CD4-positive, alpha-beta T cell treated with Interleukin-4 for 4 hours (primary cell): ENCODE measurements around the gene TMEM256.
"Not testable (repeated sequence)": the region's sequence is repeated elsewhere in the genome, so short reads cannot be mapped to it uniquely, and the experiment has no call there.

ENCODE experiments used
- DNase-seq: peaks from one replicate; pipeline ENCODE4 v3.0.0-alpha.2; 2020

Gene TMEM256

DNA sequence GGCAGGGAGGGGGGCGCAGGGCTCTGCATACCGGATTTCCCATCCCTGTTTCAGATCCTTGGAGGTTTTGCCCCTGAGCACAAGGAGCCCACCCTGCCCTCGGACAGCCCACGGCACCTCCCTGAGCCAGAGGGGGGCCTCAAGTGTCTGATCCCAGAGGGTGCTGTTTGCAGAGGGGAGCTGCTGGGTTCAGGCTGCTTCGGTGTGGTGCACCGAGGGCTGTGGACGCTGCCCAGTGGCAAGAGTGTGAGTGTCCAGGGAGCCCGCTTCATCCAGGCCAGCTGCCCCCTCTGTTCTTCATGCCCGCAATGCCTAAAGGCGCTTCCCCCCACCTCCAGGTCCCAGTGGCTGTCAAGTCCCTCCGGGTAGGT is 20.5 kb downstream of the TMEM256 start:
- DNase-seq, result no peak

DNA sequence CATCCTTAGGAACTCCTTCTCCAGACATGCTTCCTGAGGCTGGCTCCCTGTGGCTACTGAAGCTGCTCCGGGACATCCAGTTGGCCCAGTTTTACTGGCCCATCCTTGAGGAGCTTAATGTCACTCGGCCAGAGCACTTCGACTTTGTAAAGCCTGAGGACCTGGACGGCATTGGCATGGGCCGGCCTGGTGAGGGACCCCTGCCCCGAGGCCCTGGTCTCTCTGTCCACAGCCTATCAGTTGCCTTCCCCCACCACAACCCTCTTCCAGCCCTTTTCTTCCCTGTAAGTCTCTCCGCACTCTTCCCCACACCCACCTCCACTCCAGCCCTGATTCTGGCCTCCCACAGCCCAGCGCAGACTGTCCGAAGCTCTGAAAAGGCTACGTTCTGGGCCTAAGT is 21.0 kb downstream of the TMEM256 start:
- DNase-seq, result no peak

GRCh38 chr17:7380855-7381683 is 22.8 kb downstream of the TMEM256 start, which contains the start of gene TNK1:
Gene TNK1, plus strand, starts transcription at chr17:7381089. Its CDS starts 1,838 bp downstream, at chr17:7382927.
- DNase-seq, result no peak

- DNase-seq, result no peak
These were observed 23.6 kb downstream of the TMEM256 start for GRCh38 chr17:7380321-7380720.

DNA sequence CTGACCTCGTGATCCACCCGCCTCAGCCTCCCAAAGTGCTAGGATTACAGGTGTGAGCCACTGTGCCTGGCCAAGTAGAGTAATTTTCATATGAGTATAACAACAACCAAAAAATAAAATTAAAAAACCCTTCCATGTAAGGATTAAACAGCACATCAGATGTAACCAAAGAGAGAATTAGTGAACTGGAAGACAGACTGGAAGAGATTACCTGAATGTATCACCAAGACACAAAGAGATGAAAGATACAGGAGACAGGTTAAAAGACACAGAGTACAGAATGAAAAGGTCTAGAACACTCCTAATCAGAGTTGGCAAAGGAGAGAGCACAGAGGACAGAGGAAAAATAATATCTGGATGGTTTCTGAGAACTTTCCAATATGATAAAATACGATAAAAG is 24.8 kb downstream of the TMEM256 start:
- no peak for DNase-seq

DNA sequence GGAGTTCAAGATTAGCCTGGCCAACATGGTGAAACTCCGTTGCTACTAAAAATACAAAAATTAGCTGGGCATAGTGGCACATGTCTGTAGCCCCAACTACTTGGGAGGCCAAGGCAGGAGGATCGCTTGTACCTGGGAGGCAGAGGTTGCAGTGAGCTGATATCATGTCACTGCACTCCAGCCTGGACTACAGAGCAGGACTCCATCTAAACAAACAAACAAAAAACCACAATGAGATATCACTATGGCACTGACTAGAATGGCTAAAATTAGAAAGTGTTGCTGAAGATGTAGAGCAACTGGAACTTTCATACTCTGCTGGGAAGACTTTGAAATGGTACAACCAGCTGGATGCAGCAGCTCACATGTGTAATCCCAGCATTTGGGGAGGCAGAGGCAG is 29.5 kb downstream of the TMEM256 start:
- DNase-seq, result no peak

GRCh38 chr17:7370853-7371252 is 33.0 kb downstream of the TMEM256 start:
- DNase-seq, result no peak

DNA sequence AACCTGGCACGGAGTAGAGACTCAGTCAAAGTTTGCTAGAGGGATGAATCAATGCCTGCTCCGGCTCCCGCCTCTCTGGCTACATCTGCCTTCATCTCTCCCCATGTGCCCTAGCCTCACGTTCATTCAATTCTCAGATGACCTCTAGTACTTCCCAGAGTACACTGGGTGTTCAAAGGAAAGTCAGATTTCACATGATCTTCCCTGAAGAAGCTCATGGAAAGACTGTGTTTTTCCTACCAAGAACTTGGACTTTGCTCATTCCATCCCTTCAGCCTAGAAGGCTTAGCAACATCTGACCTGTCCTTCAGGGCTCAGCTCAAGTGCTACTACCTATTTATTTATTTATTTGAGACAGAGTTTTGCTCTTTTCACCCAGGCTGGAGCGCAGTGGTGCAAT is 34.1 kb downstream of the TMEM256 start:
- DNase-seq, result no peak

- not testable (repeated sequence) for DNase-seq
These were observed 35.3 kb downstream of the TMEM256 start for GRCh38 chr17:7368599-7368994.

DNA sequence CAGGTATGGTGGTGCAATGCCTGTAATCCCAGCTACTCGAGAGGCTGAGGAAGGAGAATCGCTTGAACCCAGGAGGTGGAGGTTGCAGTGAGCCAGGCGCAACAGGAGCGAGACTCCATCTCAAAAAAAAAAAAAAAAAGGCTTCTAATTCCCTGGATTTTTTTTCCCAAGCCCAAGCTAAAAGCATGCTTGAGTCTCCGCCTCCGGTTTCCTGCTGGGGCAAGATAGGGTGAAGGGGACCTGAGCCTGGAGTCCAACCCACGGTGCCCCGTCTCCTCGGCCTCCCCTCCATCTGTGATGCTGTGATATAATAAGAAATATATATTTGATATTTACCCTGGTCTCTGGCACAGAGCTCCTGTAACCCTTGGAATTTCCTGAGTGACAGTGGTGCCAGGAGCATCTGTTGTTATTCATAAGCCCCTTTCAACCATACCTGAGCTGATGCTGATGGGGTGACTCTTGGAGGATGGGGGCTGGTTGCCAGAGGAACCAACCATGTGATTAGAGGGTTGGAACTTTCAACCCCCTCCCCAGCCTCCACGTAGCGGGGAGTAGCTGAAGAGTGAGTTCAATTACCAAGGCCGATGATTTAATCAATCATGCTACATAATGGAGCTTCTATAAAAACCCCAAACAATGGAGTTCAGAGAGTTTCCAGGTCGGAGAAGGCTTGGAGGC is 35.8 kb downstream of the TMEM256 start:
- DNase-seq, result no peak

GRCh38 chr17:7367083-7367482 is 36.8 kb downstream of the TMEM256 start:
- no peak for DNase-seq

DNA sequence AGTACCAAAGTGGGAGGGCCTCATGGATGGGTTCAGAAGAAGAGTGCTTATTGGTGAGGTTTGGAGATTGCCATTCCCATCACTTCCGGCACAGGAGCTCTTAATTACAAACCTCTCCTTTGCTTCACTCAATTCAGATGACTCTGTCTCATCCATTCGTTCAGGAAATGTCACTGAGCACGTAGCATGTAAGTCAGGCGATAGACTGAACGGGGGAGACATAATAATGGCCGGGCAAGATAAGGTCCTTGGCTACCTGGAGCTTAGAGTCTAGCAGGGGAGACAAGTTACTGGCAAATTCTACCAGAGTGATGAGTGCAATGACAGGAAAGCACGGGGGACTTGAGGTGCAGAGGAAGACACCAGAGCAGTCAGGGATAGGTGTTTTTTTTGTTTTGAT is 37.9 kb downstream of the TMEM256 start:
- not testable (repeated sequence) for DNase-seq

DNA sequence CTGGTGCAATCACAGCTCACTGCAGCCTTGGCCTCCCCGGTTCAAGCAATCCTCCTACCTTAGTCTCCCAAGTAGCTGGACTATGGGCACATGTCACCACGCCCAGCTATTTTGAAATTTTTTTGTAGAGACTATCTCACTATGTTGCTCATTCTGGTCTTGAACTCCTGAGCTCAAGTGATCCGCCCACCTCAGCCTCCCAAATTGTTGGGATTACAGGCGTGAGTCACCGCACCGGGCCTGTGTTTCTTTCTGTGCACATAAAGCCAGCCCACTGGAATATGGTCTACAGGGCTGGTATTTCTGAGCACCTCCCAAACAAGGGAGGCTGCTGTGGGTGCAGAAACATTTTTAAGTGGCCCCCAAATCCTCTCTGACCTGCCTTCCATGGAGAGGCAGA is 40.6 kb downstream of the TMEM256 start:
- DNase-seq, result no peak

DNA sequence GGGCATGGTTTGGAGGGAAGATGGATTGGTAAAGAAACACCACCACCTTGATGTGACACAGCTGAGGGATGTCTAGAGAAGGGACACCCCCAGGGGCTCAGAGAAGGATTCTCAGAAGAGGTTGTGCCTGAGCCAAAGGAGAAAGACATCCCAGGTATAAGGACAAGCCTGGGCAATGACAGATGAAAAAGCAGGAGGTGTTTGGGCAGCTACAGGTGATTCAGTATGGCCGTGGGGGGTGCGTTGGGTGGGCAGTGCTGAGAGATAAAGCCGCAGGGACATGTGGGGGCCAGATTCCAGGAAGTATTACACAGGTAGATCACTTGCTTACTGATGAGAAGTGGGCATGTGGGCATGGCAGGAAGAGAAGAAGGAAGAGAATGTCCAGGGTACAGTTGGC is 42.0 kb downstream of the TMEM256 start:
- no peak for DNase-seq

- DNase-seq, result no peak
These were observed 46.5 kb downstream of the TMEM256 start for GRCh38 chr17:7357381-7357780.

DNA sequence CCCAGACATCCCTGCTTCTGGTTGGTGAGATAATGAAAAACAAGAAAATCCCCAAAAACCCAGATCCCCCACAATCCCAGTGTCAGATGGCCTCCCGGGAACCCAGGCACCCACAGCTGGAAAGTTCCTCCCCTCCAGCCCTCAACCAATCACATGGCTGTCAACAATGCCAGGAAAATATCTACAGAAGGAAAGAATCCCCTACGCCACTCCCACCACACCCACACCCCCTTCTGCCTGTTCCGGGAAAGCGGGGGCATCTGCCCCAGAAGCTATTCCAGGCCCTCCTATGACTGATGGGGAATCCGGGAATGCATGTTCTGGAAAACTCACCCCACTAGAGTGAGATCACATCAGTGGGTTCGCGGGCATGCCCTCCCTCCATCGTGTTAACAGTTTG is 47.1 kb downstream of the TMEM256 start:
- DNase-seq, result no peak

DNA sequence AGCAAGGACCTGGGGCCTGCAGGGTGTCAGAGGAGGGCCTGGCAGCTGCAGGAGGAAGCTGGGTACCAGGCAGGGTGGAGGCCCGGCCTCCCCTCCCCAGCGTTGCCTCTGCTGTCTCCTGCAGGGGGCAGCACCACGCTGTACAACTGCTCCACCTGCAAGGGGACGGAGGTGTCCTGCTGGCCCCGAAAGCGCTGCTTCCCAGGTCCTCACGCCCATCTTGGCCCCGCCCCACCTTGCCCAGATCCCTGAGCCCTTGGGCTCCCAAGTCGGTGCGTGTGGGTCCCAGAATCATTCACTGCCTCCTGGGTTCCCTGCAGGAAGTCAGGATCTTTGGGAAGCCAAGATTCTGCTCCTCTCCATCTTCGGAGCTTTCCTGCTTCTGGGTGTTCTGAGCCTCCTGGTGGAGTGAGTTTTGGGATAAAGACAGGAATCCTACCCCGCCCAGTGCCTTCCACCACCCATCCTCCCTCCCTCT is 47.8 kb downstream of the TMEM256 start:
- peak; percentile 82 for DNase-seq

DNA sequence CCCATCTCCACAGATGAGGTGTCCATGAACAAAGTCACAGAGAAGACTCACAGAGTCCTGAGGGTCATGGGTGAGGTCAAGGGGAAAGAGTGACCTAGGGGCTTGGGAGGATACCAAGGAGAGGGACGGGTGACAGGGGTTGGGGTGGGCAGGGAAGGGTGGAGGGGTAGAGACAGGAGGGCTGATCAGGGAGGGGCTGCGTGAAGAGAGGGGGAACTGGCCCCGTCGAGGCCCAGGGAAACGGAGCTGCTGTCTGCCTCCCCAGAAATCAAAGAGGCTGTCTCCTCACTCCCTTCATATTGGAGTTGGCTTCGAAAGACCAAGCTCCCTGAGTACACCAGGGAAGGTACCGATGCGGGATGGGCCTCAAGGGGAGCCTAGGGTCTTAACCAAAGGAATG is 48.3 kb downstream of the TMEM256 start:
- no peak for DNase-seq

DNA sequence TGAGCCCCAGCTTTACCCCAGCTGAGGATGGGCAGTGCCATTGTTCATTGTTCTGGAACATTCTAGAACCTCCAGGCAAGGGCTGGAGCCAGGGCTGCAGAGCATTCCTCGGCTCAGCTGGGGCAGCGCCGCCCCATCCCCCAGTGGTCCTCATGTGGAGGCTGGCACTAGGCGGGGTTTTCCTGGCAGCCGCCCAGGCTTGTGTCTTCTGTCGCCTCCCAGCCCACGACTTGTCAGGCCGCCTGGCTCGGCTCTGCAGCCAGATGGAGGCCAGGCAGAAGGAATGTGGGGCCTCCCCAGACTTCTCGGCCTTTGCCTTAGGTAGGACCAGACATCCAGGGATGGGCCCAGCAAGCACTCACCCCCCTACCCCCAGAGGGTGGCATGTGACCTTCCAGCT is 48.8 kb downstream of the TMEM256 start, which contains the start of gene TMEM95:
Gene TMEM95, plus strand, starts transcription at position 104 of the 400 bp plus-strand sequence. Its CDS starts 49 bp downstream, at position 153.
- no peak for DNase-seq

DNA sequence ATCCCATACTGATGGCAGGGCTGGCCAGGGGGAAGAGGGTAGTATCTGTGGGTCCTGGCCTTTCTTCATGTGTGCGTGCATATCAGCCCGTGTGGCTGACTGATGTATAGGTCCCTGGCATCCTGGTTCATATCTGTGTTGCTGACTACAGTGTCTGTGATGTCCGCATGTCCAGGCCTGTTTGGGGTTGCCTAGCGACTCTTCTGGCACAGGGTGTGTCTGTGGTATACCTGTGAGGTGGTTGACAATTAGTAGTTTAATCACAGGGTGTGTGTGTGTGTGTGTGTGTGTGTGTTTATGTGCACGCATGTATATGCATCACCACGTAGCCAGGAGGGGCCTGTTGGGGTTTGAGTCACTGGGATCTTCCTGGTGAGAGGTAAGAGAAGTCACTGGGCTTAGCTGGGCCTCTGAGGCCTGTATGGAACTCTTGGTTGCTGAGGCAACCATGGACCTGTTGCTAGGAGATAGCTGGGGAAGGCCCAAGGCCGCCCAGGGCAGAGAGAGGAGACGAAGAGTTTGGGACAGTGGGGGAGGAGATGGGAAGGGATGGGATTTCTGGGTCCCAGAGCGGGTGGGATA is 49.5 kb downstream of the TMEM256 start:
- peak; percentile 80 for DNase-seq
